ENCODE data around the gene AGMO.

DNA sequence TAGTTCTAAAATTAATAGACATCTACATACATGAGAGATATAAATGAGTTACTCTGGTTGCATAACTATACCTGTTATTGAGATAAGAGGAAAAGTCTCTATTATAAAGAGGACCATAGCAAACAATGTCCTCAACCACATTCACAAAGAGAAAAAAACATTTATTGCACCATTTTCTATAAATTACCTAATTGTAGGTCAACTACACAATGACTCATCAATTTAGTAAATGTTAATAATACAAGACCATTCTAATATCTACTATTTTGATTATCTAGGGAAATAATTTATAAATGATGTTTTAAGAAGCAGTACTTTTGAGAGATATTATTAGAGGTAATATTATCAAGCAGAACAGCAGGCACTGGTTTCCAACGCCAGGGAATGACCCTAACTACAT, 246.1 kb downstream of the AGMO start:
- TF ChIP-seq, protein P1, sequence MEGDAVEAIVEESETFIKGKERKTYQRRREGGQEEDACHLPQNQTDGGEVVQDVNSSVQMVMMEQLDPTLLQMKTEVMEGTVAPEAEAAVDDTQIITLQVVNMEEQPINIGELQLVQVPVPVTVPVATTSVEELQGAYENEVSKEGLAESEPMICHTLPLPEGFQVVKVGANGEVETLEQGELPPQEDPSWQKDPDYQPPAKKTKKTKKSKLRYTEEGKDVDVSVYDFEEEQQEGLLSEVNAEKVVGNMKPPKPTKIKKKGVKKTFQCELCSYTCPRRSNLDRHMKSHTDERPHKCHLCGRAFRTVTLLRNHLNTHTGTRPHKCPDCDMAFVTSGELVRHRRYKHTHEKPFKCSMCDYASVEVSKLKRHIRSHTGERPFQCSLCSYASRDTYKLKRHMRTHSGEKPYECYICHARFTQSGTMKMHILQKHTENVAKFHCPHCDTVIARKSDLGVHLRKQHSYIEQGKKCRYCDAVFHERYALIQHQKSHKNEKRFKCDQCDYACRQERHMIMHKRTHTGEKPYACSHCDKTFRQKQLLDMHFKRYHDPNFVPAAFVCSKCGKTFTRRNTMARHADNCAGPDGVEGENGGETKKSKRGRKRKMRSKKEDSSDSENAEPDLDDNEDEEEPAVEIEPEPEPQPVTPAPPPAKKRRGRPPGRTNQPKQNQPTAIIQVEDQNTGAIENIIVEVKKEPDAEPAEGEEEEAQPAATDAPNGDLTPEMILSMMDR (conservative IDR thresholded peaks at IDR 0.05; ENCODE audit: low read length): no peak
- TF ChIP-seq EZH2phosphoT487 (IDR thresholded peaks at IDR 0.05; ENCODE audit: borderline replicate concordance): no peak

Measured in Loucy (cell line).